ENCODE measurements around the gene TRIO. TPM values are rescaled to one million over a fixed set of nuclear protein-coding genes. Genes with fewer than 3 reads are reported as not detected.

TRIO gene
- polyA plus RNA-seq, 1 donor (not counting 4 experiments of a cell fraction or from before 2014, with no cell fraction given): 57.2 TPM

DNA sequence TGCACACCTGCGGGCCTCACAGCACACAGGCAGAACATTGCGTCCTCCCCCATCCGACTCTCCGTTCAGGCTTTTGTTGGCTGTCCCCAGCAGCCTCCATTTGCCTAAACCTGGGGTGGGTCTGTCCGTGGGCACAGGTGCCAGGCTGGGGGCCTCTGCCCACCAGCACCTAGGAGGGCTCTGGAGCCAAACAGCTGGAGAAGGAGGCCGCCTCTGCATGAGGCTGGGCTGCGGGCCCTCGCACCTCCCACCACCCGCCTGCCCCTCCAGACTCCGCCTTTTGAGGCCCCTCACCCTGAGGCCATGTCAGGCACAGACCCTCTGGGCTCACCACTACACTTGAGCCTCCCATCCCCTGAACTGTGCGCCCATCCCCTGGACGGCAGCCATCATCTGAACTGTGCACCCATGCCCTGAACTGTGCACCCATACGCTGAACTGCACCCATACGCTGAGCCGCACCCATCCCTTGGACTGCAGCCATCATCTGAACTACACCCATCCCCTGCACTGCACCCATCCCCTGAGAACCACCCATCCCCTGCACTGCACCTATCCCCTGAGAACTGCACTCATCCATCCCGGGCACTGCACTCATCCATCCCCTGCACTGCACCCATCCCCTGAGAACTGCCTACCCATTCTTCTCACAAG lies 340.5 kb downstream of the TRIO start:
- TF ChIP-seq EZH2 (IDR thresholded peaks at IDR 0.05; ENCODE audit: low read length) (no peak), CTCF (optimal IDR thresholded peaks at IDR 0.05 in 1 of 3, IDR thresholded peaks at IDR 0.05 in 1 of 3, conservative IDR thresholded peaks at IDR 0.05 in 1 of 3; ENCODE audit: extremely low read depth in 1 of 3, insufficient read depth in 2 of 3, low read length in 3 of 3) (no peak)
- Histone ChIP-seq H3K9me1 (ENCODE audit: control insufficient read depth, extremely low read depth, insufficient read depth, low read length) (no peaks in the 10 kb centered on the region), H3K36me3 (ENCODE audit: control insufficient read depth in 2 of 2, extremely low read depth in 1 of 2, insufficient read depth in 2 of 2, low read length in 2 of 2) (peaks cover 39 to 48% of the 10 kb centered on the region in 2 experiments), H3K9me3 (ENCODE audit: control insufficient read depth, low read depth, low read length) (no peaks in the 10 kb centered on the region), H3K79me2 (ENCODE audit: control insufficient read depth, insufficient read depth, low read length) (no peaks in the 10 kb centered on the region), H3K27ac (ENCODE audit: control insufficient read depth, insufficient read depth, low read length) (no peak overlapping the region), H3K4me1 (ENCODE audit: control insufficient read depth, extremely low read depth, insufficient read depth, low read length) (no peaks in the 10 kb centered on the region), H2AFZ (ENCODE audit: control insufficient read depth, low read length) (no peak overlapping the region), H3K27me3 (ENCODE audit: control insufficient read depth, extremely low read depth, insufficient read depth, low read length) (no peaks in the 10 kb centered on the region), H3K4me2 (ENCODE audit: control insufficient read depth, extremely low read depth, insufficient read depth, low read depth, low read length) (no peak overlapping the region), H4K20me1 (ENCODE audit: control insufficient read depth, extremely low read depth, insufficient read depth, low read length) (no peaks in the 10 kb centered on the region), H3K4me3 (ENCODE audit: control insufficient read depth in 2 of 3, extremely low read depth in 1 of 3, insufficient read depth in 2 of 3, low read depth in 1 of 3, low read length in 3 of 3) (no peak overlapping the region), H3K9ac (ENCODE audit: control insufficient read depth, extremely low read depth, insufficient read depth, low read length) (no peak overlapping the region)
- FAIRE-seq: no peak
- DNase-seq (ENCODE audit: low read depth, low spot score): no peak
- dilution Hi-C loops (cut with MboI; ENCODE audit: extremely low pct_ligation_motif_present, low sequenced_read_pairs): no loop called here

- no peak overlapping the region for H3K4me2 ChIP-seq (ENCODE audit: control insufficient read depth, extremely low read depth, insufficient read depth, low read depth, low read length)
- H3K36me3 ChIP-seq (ENCODE audit: control insufficient read depth in 2 of 2, extremely low read depth in 1 of 2, insufficient read depth in 2 of 2, low read length in 2 of 2): peaks cover 28 to 41% of the 10 kb centered on the region in 2 experiments
- no peaks in the 10 kb centered on the region for H3K9me1 ChIP-seq (ENCODE audit: control insufficient read depth, extremely low read depth, insufficient read depth, low read length)
- H3K27ac ChIP-seq (ENCODE audit: control insufficient read depth, insufficient read depth, low read length): no peak overlapping the region
- no peaks in the 10 kb centered on the region for H4K20me1 ChIP-seq (ENCODE audit: control insufficient read depth, extremely low read depth, insufficient read depth, low read length)
- no peak overlapping the region for H3K9ac ChIP-seq (ENCODE audit: control insufficient read depth, extremely low read depth, insufficient read depth, low read length)
- H3K4me1 ChIP-seq (ENCODE audit: control insufficient read depth, extremely low read depth, insufficient read depth, low read length): peaks cover 2% of the 10 kb centered on the region
- H2AFZ ChIP-seq (ENCODE audit: control insufficient read depth, low read length): no peak overlapping the region
- H3K4me3 ChIP-seq (ENCODE audit: control insufficient read depth in 2 of 3, extremely low read depth in 1 of 3, insufficient read depth in 2 of 3, low read depth in 1 of 3, low read length in 3 of 3): no peak overlapping the region
- TF ChIP-seq CTCF (optimal IDR thresholded peaks at IDR 0.05 in 1 of 3, IDR thresholded peaks at IDR 0.05 in 1 of 3, conservative IDR thresholded peaks at IDR 0.05 in 1 of 3; ENCODE audit: extremely low read depth in 1 of 3, insufficient read depth in 2 of 3, low read length in 3 of 3): no peak
- no peak for TF ChIP-seq EZH2 (IDR thresholded peaks at IDR 0.05; ENCODE audit: low read length)
- no peaks in the 10 kb centered on the region for H3K9me3 ChIP-seq (ENCODE audit: control insufficient read depth, low read depth, low read length)
- dilution Hi-C loops (cut with MboI; ENCODE audit: extremely low pct_ligation_motif_present, low sequenced_read_pairs): no loop called here
- no peaks in the 10 kb centered on the region for H3K79me2 ChIP-seq (ENCODE audit: control insufficient read depth, insufficient read depth, low read length)
- no peak for DNase-seq (ENCODE audit: low read depth, low spot score)
- no peaks in the 10 kb centered on the region for H3K27me3 ChIP-seq (ENCODE audit: control insufficient read depth, extremely low read depth, insufficient read depth, low read length)
- no peak for FAIRE-seq
Measured at GRCh38 chr5:14486486-14486885, 343.3 kb downstream of the TRIO start.

All from keratinocyte (primary cell).